GM18502 (cell line): Measurements from ENCODE around the gene MCM7.
A peak's percentile ranks its signal among the peaks of the same experiment; 100 is the strongest.
"Not testable (repeated sequence)": the region's sequence is repeated elsewhere in the genome, so short reads cannot be mapped to it uniquely, and the experiment has no call there.

ENCODE experiments used
- ATAC-seq: cut with Tn5 transposase; IDR thresholded peaks from one replicate; pipeline ENCODE4 v1.9.1; 2021; ENCODE audit warnings: mild to moderate bottlenecking; ENCODE audit not compliant: unreplicated experiment, poor library complexity

The MCM7 gene

GRCh38 chr7:100101016-100101862 is at the start of gene MCM7, which contains the start of gene AP4M1:
TSS of gene MCM7 (minus strand) at chr7:100101397. CDS start at chr7:100101294, 103 bp downstream.
TSS of gene AP4M1 (plus strand) at chr7:100101643. CDS start at chr7:100101715, 72 bp downstream.
- peak; percentile 81 for ATAC-seq

DNA sequence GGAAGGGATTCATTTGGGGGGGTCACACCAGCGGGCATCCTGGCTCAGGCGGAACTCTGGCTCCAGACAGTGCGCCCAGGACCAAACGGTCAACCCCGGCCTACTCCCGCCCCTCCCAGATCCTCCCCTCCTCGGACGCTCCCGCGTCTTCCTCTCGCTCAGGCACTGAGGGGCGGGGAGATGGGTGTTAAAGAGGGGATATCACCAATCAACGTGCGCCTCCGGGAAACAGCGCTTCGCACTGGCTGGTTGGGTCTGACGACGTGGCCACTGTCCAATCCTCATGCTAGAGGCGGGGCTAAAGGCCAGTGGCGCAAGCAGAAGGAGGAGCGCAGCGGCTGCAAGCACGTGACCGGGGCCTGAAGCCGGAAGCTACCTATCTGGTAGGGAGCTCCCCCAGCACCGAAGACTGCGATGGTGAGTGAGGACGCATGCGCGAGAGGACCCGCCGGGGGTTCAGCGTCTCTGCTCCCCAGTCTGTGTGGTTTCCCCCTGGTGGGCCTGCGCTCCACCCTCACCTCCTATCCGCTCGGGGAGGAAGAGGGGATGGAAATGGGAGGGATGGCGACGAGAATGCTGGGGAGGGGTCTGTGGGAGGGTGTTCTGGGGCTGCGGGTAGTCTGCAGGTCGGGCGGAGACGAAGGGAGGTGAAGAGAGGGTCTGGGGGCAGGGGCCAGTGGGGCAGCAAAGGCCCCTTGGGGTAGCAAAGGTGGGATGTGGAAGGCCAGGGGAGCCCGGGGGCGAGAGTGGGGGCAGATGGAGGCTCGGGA is 47.5 kb upstream of the MCM7 start, which contains the start of gene LAMTOR4:
Gene LAMTOR4 (plus strand): TSS at position 360 of the 770 bp plus-strand sequence. CDS start 55 bp downstream, at position 415.
- peak; percentile 94 for ATAC-seq

DNA sequence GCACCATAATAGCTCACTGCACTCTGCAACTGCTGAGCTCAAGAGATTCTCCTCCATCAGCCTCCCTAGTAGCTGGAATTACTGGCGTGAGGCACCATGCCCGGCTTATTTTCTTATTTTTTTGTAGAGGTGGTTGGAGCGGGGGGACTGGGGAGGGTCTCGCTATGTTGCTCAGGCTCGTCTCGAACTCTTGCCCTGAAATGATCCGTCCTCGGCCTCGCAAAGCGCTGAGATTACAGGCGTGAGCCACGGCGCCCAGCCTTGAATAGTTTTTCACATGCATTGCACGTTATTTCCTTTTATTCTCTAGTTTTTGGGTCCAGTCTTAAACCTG is 47.0 kb upstream of the MCM7 start:
- ATAC-seq = no peak

DNA sequence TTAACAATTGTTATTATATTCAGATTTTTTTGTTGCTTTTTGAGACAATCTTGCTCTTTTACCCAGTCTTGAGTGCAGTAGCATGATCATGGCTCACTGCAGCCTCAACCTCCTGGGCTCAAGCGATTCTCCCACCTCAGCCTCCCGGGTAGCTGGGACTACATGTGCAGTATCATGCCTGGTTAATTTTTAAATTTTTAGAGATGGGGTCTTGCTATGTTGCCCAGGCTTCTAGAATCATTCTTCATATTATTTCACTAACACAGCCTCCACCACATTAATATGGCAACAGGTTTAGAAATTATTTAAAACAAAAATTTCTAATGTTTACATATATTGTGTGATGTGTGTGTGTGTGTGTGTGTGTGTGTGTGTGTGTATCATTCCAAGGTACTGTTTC is 46.1 kb upstream of the MCM7 start:
- no peak for ATAC-seq

- ATAC-seq = not testable (repeated sequence)
Observed at GRCh38 chr7:100146350-100146749, 45.2 kb upstream of the MCM7 start.

DNA sequence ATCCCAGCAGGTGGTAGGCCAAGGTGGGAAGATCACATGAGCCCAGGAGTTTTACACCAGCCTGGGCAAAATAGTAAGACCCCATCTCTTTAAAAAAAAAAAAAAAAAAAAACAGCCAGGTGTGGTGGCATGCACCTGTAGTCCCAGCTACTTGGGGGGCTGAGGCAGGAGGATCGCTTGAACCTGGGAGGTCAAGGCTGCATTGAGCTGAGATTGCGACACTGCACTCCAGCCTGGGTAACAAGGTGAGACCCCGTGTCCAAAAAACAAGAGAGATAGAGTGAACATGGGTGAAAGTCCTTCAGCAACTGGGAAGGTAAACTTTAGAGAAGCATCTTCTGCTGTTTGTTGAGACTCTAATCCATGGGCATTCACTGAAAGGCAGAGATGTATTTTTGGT is 41.3 kb upstream of the MCM7 start:
- ATAC-seq = no peak

GRCh38 chr7:100141555-100141949 is 40.4 kb upstream of the MCM7 start:
- no peak for ATAC-seq

GRCh38 chr7:100137851-100138760 is 36.9 kb upstream of the MCM7 start:
- no peak for ATAC-seq

DNA sequence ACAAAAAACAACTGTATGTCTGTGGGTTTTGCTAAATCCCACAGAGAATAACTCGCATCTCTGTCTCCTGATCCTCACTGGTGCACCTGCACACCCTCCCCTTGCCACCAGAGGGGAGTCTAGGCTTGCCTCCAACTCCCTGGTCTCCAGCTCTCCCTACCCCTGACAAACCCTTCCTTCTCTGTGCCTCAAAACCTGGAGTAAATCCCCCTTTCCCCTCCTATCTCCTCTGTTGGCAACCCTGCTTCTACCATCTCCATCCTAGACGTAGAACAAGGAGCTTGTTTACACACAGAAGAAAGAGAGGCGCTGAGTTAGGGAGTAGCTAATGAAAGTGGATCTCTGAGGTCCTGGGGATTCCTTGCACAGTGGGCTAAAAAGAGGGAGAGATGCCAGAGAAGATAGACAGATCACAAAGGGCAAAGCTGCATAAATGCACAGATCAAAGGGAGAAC is 31.5 kb upstream of the MCM7 start:
- ATAC-seq = peak; percentile 61

DNA sequence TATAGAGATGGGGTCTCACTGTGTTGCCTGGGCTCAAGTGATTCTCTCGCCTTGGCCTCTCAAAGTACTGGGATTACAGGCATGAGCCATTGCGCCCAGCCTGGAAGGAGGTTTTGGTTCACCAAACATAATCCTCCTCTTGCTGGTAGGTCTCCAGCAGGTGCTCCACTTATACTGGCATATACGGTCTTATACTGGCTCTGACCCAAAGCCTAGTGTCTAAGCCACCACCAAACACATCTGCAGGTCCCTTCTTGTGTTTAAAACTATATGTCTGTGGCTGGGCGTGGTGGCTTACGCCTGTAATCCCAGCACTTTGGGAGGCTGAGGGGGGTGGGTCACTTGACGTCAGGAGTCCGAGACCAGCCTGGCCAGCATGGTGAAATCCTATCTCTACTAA is 30.9 kb upstream of the MCM7 start:
- no peak for ATAC-seq

- ATAC-seq = no peak
Observed at GRCh38 chr7:100130608-100131453, 29.6 kb upstream of the MCM7 start.

DNA sequence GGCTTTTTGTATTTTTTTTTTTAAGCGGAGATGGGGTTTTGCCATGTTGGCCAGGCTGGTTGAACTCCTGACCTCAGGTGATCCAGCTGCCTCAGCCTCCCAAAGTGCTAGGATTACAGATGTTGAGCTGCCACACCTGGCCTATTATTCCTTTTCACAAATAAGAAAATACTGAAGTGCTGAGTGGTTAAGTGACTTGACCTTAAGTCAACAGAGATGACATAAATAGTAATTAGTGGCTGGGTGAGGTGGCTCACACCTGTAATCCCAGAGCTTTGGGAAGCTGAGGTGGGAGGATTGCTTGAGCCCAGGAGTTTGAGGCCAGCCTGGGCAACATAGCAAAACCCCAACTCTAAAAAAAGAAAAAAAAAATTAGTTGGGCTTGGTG is 29.0 kb upstream of the MCM7 start:
- ATAC-seq = not testable (repeated sequence)

DNA sequence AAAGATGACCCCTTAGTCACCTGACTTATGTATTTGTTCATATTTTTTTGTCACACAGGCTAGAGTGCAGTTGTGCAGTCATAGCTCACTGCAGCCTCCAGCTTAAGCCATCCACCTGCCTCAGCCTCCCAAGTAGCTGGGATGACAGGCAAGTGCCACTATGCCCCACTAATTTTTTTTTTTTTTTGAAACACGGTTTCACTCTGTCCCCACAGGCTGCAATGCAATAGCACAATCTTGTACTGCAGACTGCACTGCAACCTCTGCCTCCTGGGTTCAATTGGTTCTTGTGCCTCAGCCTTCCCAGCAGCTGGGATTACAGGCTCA is 27.4 kb upstream of the MCM7 start:
- ATAC-seq = no peak

GRCh38 chr7:100127866-100128636 is 26.9 kb upstream of the MCM7 start:
- peak; percentile 8 for ATAC-seq

- peak; percentile 68 for ATAC-seq
Observed at GRCh38 chr7:100126931-100127865, 26.0 kb upstream of the MCM7 start, which contains the start of gene MBLAC1. TSS of gene MBLAC1 (plus strand) at chr7:100126967. CDS start at chr7:100127396, 429 bp downstream.

DNA sequence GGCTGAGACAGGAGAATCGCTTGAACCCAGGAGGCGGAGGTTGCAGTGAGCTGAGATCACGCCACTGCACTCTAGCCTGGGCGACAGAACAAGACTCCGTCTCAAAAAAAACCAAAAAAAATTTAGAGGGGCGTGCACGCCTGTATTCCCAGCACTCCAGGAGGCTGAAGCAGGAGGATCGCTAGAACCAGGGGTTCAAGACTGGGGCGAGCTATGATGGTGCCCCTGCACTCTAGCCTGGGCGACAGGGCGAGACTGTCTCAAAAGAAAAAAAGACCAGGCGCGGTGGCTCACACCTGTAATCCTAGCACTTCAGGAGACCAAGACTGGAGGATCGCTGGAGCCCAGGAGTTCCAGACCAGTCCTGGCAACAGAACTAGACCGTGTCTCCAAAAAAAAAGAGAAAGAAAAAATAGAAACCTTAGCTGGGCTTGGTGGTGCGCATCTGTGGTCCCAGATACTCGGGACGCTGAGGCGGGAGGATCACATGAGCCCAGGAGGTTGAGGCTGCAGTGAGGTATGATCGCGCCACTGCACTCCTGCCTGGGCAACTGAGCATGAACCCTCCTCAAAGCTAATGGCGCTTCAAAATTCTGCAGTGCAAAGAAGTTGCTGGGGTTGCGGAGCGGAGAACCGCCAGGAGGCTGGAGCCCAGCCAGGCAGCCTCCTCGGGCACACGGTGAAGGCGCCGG is 25.2 kb upstream of the MCM7 start:
- ATAC-seq = peak; percentile 2
